ENCODE results near the gene DUSP23.

DUSP23 gene

GRCh38 chr1:159786966-159787365 is 6.2 kb downstream of the DUSP23 start:
- no peak for DNase-seq

GRCh38 chr1:159790237-159790917 is 9.6 kb downstream of the DUSP23 start:
- peak; percentile 13 for DNase-seq

GRCh38 chr1:159791031-159791430 is 10.3 kb downstream of the DUSP23 start:
- DNase-seq = no peak

- no peak for DNase-seq
Measured at GRCh38 chr1:159791461-159791860, 10.7 kb downstream of the DUSP23 start.

- no peak for DNase-seq
Measured at GRCh38 chr1:159795534-159795933, 14.8 kb downstream of the DUSP23 start.

GRCh38 chr1:159798893-159799292 is 18.1 kb downstream of the DUSP23 start:
- DNase-seq = peak; percentile 81

DNA sequence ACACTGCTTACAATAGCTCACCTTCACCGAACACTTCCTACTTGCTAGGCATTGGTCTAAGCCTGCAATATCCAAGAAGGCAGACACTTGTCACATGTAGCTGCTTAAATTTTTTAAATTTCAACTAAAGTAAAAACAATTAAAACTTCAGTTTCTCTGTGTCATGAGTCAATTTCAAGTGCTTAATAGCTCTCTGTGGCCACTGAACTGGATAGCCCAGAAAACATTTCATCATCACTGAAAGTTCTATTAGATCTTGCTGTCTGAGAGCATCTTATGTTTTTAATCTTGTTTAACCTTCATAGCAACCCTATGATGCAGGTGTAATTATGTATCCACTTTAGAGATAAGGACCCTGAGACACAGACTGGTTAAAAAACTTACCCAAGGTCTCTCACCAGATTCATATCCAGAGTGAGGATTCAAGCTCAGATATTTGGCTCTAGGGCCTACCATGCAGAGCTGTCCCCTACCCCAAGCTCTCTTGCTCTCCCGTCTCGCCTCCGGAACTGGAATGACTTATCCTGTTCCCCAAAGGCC is 18.8 kb downstream of the DUSP23 start:
- no peak for DNase-seq

GRCh38 chr1:159800177-159800930 is 19.6 kb downstream of the DUSP23 start:
- DNase-seq = no peak

DNA sequence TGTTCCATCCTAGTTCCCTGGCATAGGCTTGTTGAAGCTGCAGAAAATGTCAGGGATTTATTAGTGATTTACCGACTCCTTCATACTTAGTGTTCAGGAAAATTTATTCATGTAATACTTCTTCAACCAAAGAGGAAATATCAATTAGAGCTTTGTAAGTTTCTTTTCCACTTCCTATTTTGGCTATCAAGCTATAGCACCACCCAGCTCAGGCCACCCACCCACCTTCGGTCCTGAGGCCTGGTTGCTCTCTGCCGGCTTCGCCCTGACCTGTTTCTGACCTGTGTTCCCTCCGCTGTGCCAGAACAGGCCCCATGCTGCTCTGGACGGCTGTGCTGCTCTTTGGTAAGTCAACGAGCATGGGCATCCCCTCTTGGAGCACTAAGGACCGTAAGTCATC is 21.3 kb downstream of the DUSP23 start, which contains the start of gene FCRL6:
FCRL6 (plus strand) TSS at position 250 of the 400 bp plus-strand sequence; CDS start at position 315, 65 bp downstream.
- no peak for DNase-seq

DNA sequence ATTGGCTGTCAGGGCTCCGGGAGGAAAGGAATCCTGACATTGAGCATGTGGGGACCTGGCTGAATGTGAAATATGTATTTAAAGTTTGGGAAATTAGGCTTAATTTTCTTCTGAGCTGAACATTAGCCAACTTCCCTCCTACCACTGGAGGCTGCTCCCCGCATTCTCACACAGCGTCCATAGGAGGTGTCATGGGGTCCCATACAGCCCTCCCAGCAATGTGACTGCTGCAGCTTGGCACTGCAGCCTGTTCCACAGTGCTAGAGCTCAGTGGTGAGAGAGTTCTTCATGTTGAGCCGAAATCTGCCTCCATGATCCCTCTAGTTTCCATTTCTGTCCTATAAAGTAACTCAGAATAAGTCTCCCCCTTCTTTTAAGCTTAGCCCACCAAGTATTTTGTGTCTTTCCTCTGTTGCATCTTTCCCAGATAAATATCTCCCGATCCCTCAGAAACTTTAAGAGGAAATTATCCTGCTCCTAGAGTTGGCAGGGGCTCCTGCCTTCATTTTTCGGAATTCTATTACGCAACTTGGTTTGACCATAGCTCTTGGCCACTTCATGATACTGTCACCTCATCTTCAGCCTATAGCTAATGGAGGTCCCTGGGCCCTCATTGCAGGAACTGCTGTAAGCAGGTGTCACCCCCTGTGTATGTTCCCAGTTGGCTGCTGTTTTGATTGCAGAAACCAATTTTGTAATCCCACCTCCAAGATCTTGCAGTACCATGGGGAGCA is 23.4 kb downstream of the DUSP23 start:
- no peak for DNase-seq

GRCh38 chr1:159804924-159805323 is 24.2 kb downstream of the DUSP23 start:
- DNase-seq = no peak

GRCh38 chr1:159815926-159816325 is 35.2 kb downstream of the DUSP23 start:
- no peak for DNase-seq

GRCh38 chr1:159817276-159818041 is 36.7 kb downstream of the DUSP23 start:
- peak; percentile 86 for DNase-seq

- no peak for DNase-seq
Measured at GRCh38 chr1:159821171-159821867, 40.6 kb downstream of the DUSP23 start.

DNA sequence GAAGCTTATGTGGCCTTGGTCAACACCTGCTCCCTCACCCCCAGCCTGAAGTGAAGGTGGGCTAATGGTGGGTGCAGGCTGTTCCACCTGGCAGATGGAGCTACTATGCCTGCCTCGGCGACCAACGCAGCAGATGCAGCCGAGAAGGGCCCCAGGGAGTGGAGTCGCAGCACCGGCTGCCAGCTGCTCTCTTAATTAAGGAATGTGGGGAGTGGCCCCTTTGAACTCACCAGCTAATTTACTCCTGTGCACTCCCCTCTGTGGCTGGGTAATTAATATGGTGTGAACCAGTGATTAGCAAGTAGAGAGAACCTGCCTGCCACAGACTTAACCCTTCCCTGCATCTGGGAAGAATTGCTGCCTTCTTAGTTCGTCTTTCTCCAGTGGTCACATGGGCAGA is 42.6 kb downstream of the DUSP23 start:
- DNase-seq = no peak

GRCh38 chr1:159825564-159825963 is 44.8 kb downstream of the DUSP23 start:
- DNase-seq = no peak

DNA sequence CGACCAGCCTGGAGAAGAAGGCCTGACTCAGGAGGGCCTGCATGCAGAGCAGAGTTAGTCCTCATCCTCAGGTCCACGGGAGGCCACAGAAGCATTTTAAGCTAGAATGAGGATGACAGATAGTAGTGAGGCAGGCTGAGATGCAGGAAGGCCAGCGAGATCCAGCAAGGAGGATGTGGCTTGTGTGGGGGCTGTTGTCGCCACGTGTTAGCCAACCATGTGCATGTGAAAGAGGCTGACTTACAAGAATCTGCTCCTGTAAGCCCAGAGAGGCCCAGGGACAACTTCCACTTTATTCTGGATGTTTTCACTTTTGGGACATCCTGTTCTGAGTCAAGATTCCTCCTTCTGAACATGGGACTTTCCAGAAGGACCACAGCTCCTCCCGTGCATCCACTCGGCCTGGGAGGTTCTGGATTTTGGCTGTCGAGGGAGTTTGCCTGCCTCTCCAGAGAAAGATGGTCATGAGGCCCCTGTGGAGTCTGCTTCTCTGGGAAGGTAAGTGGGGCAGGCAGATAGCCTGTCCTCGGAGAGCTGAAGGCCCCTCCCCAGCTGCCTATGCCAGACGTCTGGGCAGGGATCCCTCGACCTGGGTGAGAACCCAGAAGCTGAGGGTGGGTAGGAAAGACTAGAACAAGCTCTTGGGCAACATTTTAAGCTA is 45.8 kb downstream of the DUSP23 start, which contains the start of gene SLAMF8:
SLAMF8 (plus strand) TSS at position 433 of the 661 bp plus-strand sequence; CDS start at position 459, 26 bp downstream.
- no peak for DNase-seq

DNA sequence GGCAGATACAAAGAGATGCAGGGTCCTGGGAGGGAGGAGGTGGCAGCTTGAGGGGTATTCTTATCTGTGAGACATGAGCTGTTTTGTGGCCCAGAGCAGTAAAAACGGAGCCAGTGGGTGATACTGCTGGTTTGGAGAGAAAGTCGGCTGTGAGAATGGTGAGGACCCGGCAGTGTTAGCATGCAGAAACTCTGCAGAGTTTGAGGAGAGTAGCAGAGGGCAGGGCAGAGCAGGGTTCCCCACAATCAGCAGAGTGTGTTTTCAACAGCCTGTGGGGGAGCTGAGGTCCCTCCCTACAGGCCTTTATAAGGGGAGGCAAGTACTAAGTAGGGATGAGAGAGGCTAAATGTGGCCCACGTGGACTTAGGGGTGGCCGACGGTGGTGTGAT is 46.3 kb downstream of the DUSP23 start:
- DNase-seq = no peak

GRCh38 chr1:159827549-159827948 is 46.8 kb downstream of the DUSP23 start:
- DNase-seq = no peak

GRCh38 chr1:159828176-159828575 is 47.4 kb downstream of the DUSP23 start:
- no peak for DNase-seq

GRCh38 chr1:159828581-159829272 is 48.0 kb downstream of the DUSP23 start:
- no peak for DNase-seq
